SW480 (cell line): ENCODE measurements around the gene SYK.

Source experiments
- DNase-seq: peaks from one replicate; pipeline ENCODE4 v3.0.0-alpha.2; 2016; ENCODE audit warnings: low spot score

SYK gene

GRCh38 chr9:90946982-90947381 lies 145.4 kb downstream of the SYK start:
- DNase-seq: no peak
